GM19395 (cell line): Measurements from ENCODE around the gene ARHGAP26.

Experiments used
- ATAC-seq: cut with Tn5 transposase; IDR thresholded peaks from one replicate; pipeline ENCODE4 v1.9.1; 2021; ENCODE audit warnings: mild to moderate bottlenecking, moderate library complexity; ENCODE audit not compliant: unreplicated experiment

The ARHGAP26 gene

GRCh38 chr5:143247134-143247815 lies 477.1 kb downstream of the ARHGAP26 start:
- no peak for ATAC-seq

DNA sequence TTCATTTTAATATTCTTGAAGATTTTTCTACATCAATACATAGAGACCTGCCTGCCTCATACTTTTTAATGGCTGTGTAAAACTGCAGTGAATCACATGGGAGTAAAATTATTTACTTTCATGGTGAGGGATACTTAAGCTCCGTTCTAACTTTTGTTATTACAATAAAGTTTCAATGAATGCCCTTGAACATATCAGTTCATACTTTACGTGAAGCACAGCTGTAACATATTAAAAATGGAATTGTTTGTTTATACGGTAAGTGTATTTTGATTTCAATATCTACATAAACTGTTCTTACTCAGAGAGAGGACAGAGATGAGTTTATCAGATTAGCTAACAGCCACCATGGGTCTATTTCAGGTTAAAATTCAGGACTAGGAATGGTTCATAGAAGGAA lies 478.2 kb downstream of the ARHGAP26 start:
- no peak for ATAC-seq

DNA sequence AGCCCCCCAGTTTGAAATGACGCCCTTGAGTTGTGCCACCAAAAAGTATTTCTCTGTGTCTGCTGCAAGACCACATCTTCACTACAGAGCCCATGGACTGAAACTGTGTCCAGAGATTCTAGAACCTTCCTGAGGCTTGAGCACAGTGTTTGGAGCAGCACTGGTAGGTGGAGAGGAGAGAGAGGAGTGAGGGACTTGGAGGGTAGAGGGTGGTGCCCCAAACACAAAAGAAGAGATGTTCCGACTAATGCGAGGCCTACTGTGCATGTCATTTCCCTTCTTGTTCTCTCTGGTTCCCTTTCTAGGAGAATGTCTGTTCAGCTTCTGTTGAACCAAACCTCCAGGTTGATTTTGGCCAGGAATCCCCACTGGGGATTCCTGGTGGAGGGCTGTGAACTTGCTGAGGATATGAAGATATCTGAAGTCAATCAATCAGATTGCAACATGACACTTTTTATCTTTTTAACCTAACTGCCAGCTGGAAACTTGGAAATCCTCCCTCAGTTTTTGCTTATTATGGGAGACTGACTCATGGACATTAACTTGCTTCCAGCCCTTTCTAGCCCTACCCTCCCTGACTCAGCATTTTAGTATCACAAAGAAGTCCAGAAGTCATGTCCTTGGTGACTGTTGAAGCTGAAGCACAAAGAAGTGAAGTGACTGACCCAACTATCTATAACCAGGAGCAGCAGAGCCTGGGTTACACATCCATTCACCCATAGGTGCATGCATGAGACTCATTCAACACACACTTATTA lies 478.8 kb downstream of the ARHGAP26 start:
- ATAC-seq: no peak

GRCh38 chr5:143249851-143250250 lies 479.7 kb downstream of the ARHGAP26 start:
- no peak for ATAC-seq

GRCh38 chr5:143251190-143251589 lies 481.0 kb downstream of the ARHGAP26 start:
- ATAC-seq: peak; percentile 56

DNA sequence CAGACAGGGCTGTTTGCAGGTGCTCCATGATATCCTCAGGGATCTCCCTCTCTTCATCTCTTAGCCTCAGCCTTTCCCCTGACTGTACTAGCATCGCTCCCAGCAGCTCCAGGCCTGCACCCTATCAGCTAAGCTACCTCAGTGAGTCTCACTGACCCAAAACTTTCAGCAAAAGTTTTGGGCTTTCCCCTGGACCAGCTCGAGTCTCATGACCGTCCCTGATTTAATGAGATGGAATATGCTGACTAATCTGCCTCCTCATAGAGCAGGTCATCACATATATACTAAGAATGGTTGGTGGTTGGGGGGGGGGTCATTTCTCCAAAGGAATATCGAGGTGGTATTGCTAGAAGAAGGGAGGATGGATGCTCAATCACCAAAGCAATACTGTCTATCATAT lies 481.8 kb downstream of the ARHGAP26 start:
- no peak for ATAC-seq

DNA sequence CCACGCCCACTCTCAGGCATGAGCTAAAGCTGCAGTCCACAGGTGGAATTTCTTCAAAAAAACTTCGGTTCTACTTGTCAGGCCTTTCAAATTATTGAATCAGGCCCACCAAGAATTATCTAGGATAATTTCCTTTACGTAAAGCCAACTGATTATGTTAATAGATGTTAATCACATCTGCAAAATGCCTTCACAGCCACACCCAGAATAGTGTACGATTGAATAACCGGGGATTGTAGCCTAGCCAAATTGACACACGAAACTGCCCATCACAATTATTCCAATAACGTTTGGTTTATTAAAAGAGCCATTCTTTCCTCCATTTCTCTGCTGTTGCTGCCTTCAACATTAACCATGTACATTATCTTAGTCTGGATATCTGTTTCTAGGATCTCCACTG lies 484.6 kb downstream of the ARHGAP26 start:
- no peak for ATAC-seq

DNA sequence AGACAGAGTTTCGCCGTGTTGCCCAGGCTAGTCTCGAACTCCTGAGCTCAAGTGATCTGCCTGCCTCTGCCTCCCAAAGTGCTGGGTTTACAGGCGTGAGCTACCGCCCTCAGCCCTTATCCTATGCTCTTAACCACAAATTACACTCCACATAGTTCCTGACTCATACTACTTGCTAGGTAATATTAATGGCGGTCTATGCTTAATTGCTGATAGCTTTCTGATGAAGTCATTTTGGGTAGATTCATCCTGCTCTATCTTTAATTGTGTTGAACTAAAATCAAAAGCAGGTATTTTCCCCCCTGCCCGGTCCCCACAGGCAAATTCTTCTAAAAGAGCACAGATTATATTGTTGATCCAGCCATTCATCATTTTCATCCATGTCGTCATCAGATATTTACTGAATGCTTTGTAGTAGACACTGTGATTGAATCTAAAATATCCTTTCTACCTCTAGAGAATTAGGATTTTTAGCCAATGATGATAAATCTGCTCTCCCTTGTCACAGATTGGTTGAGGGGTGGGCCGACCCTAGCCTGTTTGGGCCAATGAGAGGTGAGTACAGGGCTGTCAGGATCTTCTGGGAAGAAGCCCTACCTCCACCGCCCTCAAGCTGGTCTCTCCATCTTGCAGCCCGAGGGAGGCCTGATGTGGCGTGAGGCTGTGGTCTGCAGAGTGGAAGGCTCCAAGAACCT lies 488.5 kb downstream of the ARHGAP26 start:
- no peak for ATAC-seq

DNA sequence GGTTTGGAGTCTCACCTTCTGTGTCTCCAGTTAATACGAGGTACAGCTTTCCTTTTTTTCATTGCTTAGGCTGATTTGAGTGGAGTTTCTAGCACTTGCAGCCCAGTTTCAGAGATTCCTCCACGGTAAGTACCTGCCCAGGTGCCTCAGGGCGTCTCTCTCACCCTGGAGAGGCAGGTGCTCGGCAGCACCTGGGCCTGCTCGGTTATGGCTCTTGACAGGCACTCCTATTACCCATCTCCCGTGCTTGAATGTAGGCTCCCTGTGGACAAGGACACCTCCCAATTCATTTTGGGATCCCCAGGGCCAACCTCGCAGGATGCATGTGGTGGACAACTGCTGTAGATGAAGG lies 489.1 kb downstream of the ARHGAP26 start:
- no peak for ATAC-seq

DNA sequence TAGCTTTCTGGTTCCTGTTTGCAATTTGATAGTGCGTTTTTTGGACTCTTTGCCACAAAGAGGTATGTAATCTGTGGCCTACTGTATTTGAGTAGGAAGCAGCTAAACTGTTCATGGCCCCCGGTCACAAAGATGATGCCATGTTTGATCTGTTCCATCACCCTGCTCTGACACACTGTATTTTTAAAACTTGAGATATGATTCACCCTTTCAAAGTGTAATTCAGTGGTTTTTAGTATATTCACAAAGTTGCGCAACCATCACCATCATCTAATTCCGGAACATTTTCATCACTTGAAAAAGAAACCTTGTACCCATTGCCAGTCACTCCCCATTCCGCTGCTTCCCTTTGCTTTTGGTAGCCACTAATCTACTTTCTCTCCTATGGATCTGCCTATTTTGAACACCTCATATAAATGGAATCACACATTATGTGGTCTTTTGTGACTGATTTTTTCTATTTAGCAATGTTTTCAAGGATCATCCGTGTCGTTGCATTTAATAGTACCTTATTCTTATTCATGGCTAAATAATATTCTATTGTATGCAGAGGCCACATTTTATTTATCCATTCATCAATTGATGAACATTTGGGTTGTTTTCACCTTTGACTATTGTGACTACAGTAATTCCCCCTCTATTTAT lies 491.7 kb downstream of the ARHGAP26 start:
- ATAC-seq: no peak

- peak; percentile 79 for ATAC-seq
These were observed 492.4 kb downstream of the ARHGAP26 start for GRCh38 chr5:143262393-143263174.

- no peak for ATAC-seq
These were observed 493.2 kb downstream of the ARHGAP26 start for GRCh38 chr5:143263272-143263810.

GRCh38 chr5:143265995-143266394 lies 495.8 kb downstream of the ARHGAP26 start:
- ATAC-seq: no peak

DNA sequence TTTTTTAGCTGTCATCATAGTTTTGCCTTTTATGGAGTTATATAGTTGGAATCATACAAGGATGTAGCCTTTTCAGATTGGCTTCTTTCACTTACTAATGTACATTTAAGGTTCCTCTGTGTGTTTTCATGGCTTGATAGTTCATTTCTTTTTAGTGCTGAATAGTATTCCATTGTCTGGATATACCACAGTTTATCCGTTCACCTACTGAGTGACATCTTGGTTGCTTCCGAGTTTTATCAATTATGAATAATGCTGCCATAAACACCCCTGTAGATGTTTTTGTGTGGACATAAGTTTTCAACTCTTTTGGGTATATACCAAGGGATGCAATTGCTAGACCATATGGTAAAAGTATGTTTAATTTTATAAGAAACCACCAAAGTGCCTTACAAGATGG lies 497.0 kb downstream of the ARHGAP26 start:
- ATAC-seq: no peak

GRCh38 chr5:143268388-143268787 lies 498.2 kb downstream of the ARHGAP26 start:
- ATAC-seq: no peak

DNA sequence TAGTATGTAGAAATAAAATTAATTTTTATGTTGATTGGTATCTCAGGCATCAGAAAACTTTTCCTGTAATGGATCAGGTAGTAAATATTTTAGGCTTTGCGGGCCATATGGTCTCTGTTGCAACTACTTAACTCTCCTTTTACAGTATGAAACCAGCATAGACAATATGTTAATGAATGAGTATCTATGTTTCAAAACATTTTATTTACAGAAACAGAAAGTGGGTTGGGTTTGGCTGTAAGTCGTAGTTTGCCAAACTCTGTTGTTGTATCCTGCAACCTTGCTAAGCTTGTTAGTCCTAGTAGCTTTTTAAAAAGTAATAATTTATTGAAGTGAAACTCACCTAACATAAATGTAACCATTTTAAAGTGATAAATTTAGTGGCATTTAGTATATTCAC lies 501.3 kb downstream of the ARHGAP26 start:
- no peak for ATAC-seq

GRCh38 chr5:143274952-143275351 lies 504.8 kb downstream of the ARHGAP26 start:
- no peak for ATAC-seq

- no peak for ATAC-seq
These were observed 505.6 kb downstream of the ARHGAP26 start for GRCh38 chr5:143275512-143276363.

GRCh38 chr5:143277536-143277935 lies 507.4 kb downstream of the ARHGAP26 start:
- ATAC-seq: no peak
